Hematopoietic multipotent progenitor cell treated with erythropoietin and hydrocortisone succinate and interleukin-3 and kit ligand, for 15 days (in vitro differentiated cells): Measurements from ENCODE around the gene LRMDA.

ENCODE experiments used
- DNase-seq: peaks from one replicate; pipeline ENCODE4 v3.0.0-alpha.2; 2015; ENCODE audit warnings: low spot score

Gene LRMDA

GRCh38 chr10:76338187-76338586 is 906.8 kb downstream of the LRMDA start:
- no peak for DNase-seq

- no peak for DNase-seq
These were observed 910.3 kb downstream of the LRMDA start for GRCh38 chr10:76341740-76342139.

GRCh38 chr10:76342996-76343395 is 911.6 kb downstream of the LRMDA start:
- no peak for DNase-seq

GRCh38 chr10:76347832-76348231 is 916.4 kb downstream of the LRMDA start:
- DNase-seq, result no peak

- no peak for DNase-seq
These were observed 919.2 kb downstream of the LRMDA start for GRCh38 chr10:76350583-76350982.

- no peak for DNase-seq
These were observed 920.9 kb downstream of the LRMDA start for GRCh38 chr10:76352300-76352699.

- no peak for DNase-seq
These were observed 921.9 kb downstream of the LRMDA start for GRCh38 chr10:76353237-76353851.

- no peak for DNase-seq
These were observed 922.9 kb downstream of the LRMDA start for GRCh38 chr10:76354212-76354738.

- DNase-seq, result no peak
These were observed 923.5 kb downstream of the LRMDA start for GRCh38 chr10:76354921-76355320.

- no peak for DNase-seq
These were observed 925.1 kb downstream of the LRMDA start for GRCh38 chr10:76356557-76356956.

GRCh38 chr10:76357726-76358415 is 926.4 kb downstream of the LRMDA start:
- DNase-seq, result no peak

- no peak for DNase-seq
These were observed 927.4 kb downstream of the LRMDA start for GRCh38 chr10:76358743-76359395.

GRCh38 chr10:76375761-76376160 is 944.3 kb downstream of the LRMDA start:
- no peak for DNase-seq

- DNase-seq, result no peak
These were observed 951.0 kb downstream of the LRMDA start for GRCh38 chr10:76382381-76382851.

- DNase-seq, result no peak
These were observed 957.0 kb downstream of the LRMDA start for GRCh38 chr10:76388321-76389023.

- DNase-seq, result no peak
These were observed 962.7 kb downstream of the LRMDA start for GRCh38 chr10:76393875-76394706.

GRCh38 chr10:76394707-76395042 is 963.3 kb downstream of the LRMDA start:
- DNase-seq, result no peak

- no peak for DNase-seq
These were observed 963.8 kb downstream of the LRMDA start for GRCh38 chr10:76395251-76395650.

- no peak for DNase-seq
These were observed 964.7 kb downstream of the LRMDA start for GRCh38 chr10:76396134-76396533.

GRCh38 chr10:76397181-76398042 is 966.0 kb downstream of the LRMDA start:
- DNase-seq, result no peak
